ENCODE results near the gene AURKA.
A peak's percentile ranks its signal among the peaks of the same experiment; 100 is the strongest.
"Not testable (repeated sequence)": the region's sequence is repeated elsewhere in the genome, so short reads cannot be mapped to it uniquely, and the experiment has no call there.

Gene AURKA

DNA sequence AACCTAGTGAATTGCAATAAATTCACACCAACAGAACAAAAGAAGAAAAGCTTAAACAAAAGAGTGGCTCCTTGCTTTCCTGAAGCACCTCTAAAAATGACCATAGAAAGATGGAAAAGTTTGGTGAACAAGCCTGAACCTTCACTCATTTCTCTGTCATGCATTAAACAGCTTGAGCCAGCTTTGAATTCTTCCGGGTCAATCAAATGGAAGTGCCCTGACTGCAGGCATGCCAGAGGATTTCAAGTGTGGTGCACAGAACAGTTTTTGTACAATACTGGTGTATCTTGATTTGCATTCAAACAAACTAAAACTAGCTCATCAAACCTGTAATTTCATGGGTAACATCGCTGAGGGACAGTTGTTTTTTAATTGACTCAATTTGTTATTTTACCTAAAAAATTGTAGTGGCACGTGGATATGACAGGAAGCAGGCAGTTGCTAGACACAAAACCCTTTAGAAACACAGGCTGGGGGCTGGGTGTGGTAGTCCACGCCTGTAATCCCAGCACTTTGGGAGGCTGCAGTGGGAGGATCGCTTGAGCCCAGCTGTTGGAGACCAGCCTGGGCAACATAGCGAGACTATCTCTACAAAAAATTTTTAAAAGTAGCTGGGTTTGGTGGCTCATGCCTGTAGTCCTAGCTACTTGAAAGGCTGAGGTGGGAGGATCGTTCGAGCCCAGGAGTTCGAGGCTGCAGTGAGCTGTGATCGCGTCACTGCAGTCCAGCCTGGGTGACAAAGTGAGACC is 29.1 kb upstream of the AURKA start:
- DNase-seq: no peak

DNA sequence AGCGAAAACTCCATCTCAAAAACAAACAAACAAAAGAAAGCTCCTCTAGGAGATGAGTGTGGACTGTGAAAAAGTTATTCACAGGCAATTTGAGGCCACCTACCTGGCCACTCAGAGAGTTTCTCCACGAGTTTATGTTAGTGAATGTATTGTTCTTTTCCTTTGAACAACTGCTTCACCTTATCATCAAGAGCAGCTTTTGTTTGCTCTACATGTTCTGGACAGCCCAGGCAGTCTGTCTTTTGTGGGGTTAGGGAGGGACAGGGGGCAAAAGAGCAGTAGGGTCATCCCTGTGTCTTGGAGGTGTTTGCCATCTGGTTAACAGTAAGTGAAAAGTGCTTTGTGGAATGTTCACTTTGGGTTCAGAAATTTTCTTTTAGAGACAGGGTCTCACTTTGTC is 28.0 kb upstream of the AURKA start:
- no peak for DNase-seq

DNA sequence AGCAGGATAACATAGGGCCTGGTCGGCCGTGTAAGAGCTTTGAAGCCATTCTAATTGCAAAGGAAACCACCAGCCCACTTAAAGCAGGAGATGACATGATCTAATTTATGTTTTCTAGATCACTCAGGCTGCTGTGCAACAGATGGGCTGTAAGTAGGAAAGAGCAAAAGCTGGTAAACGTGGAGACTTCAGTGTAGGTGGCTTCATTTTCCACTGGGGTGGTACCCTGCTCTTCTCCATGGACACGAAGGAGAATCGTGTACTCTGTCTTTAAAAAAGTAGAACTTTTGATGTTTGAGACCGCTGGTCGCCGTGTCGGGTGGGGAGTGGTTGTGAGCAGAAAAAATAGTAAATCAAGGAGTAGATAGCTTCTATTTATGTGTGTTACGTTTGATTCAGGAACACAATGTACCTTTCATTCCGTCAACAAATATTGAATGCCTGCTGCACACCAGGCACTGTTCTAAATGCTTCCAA is 26.4 kb upstream of the AURKA start:
- no peak for DNase-seq

DNA sequence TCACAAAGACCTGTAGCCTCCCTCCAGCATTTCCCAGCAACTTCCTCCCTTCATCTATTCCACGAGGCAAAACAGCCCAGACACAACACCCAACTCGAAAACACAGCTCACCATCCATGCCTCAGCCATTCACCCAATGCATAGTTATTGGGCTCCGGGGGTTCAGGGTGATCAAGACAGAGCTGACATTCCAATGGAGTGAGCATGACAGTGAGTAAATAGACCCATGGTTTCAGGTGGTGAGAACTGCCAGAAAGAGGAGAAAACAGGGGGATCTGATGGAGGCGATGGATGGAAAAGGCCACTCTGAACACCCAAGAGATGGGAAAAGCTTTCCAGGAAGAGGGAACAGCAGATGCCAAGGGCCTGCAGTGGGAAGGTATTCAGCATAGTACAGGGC is 25.9 kb upstream of the AURKA start:
- DNase-seq: no peak

DNA sequence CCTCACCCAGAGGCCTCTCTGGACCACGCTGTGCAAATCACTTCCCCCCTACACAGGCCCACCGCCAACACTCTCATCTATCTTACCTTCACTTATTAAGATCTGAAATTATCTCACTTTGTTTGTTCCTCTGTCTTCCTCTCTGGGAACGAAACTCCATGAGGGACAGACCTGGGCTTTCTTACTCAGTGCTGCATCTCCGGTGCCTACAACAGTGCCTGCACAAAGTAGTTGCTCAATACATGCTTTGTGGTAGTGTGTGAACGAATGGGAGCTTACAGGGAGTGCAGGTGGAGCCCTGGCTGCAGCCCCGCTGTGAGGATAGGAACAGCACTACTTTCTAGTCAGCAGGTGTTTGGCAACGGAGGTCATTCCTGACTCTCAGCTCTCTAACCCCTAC is 25.4 kb upstream of the AURKA start:
- no peak for DNase-seq

DNA sequence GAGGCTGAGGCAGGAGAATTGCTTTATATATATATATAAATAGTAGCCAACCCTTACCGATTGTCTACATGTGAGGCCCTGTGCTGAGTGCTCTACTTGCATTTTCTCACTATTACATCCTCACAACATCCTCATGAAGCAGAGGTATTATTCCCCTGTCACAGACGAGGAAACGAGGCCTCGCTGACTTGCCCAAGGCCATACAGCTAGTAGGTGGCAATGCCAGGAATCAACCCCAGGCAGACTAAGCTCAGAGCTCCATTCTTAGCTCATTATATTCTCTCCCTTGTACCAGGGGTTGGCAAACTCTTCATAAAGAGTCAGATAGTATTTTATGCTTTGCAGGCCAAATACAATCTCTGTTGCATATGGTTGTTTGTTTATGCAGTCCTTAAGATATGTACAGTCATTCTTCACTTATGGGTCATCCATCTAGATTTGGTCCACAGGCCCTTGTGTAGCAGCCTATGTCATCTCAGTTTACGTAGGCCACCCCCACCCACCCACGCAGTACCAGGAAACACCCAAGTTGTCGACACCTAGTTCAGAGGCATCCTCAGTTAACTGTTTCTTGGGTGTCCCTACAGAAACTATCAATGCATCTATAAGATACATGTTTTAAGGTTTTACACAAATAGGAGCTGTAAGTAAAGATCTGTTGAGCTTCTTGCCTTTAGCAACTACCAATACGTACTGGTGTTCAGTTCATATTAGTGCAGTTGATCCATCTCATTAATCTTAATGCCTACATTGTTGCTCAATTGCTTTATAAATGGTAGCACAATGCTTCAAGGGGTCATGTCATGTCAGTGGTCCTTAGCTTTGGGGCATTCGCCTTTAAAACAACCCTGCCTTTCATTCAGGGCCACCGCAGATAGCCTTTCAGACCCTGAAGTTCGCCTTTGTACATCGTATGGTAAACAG is 23.1 kb upstream of the AURKA start:
- no peak for DNase-seq

DNA sequence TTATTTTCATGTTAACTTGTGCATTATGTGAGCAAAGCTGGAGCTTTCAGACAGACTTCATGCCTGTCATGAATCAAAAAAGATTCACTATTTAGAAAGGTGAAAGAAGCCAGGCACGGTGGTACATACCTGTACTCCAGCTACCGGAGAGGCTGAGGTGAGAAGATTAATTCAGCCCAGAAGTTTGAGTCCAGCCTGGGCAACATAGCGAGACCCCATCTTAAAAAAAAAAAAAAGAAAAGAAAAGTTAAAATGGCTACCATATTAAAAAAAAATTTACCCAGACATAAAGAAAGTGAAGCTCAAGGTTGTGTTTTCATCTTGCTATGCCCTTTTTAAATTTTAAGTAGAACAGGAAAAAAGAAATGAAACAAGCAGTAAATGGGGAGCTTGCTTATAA is 20.9 kb upstream of the AURKA start:
- no peak for DNase-seq

DNA sequence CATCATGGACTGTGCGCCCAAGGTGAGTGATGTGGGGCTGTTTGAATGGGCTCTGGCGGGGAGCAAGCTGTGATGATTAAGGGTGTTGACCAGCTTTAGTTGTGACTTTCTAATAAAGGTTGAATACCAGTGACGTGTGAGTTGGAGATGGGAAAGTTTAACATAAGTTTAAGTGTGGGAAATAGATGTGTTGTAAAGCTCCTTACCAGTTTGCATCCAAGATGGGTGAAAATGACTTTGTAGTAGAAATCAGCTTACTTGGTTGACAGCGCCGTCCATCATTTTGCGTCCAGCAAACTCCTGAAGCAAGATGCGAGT is 20.4 kb upstream of the AURKA start:
- DNase-seq: no peak

DNA sequence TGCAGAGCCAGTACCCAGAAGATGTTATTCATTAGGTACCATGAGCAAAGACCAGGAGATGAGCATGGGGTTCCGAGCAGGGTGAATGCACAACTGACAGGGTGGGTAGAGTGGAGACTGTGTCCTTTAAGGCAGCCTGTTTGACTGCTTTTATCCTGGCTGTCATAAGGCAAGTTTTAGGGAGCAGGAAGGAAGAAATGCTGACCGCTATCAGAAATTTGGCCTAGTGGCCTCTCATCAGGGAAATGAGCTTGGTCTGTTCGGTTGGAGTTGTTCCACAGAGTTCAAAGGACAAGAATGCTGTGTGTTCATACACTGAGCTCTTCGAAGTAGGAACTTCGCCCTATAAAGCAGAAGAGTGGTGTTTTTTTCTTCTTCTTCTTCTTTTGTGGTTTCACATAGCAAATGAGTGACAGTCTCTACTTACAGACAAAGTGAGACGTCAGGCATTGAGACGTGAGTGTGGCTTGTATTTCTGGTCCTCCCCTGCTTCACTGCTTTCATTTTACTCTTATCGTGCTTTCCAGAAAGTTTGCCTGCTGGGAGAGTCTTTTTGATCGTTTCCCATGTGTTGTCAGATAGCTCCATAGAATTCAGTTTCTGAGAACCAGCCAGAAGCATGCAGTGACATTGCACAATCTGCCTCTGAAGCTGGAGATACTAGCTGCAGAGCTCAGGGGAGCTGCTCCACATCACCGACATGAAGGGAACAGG is 19.9 kb upstream of the AURKA start, which contains the start of gene CASS4:
Gene CASS4, plus strand, starts transcription at position 502 of the 714 bp plus-strand sequence. Its CDS starts 199 bp downstream, at position 701.
- DNase-seq: no peak

DNA sequence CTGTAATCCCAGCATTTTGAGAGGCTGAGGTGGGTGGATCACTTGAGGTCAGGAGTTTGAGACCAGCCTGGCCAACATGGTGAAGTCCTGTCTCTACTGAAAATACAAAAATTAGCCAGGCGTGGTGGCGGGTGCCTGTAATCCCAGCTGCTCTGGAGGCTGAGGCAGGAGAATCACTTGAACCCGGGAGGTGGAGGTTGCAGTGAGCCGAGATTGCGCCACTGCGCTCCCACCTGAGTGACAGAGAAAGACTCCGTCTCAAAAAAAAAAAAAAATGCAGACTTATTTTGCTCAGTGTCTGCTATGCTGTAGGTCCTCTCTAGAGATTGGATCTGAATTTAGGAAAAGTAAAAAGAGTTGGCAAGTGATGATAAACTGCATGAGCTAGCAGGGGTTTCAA is 19.3 kb upstream of the AURKA start:
- DNase-seq: not testable (repeated sequence)

DNA sequence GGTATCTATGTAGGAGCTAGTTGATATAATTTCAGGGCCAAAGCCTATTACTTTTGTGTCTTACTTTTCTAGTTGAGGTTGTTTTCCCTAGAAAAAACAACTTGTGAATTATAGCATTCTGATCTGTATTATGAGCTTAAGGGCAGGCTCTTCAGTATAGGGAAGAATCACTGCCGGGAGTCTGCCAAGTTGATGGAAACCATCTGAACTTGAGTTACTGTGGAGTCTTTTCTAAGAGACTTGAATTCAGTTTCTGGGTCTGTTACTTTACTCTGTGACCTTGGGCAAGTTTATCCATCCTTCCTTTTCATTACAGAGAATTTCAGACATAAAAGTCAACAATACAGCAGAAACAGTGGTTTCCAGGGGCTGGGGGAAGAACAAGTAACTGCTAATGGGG is 17.9 kb upstream of the AURKA start:
- no peak for DNase-seq

DNA sequence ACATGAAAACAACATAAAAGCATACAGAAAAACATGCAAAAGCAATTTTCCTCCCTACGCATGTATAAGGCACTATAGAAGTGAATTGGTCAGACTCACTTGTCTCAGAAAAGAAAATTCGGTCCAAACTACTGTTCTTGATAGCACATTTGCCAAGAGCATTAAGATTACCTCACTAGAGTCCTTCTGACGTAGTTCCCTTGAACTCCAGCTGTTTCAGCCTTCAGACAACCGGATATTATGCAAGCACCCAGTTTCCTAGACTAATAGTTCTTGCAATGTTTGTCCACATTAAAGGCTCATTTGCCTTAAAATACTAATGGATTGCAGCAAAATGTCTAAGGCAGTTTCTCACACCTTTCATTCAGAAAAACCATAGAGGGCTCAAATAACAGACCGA is 17.5 kb upstream of the AURKA start:
- no peak for DNase-seq

DNA sequence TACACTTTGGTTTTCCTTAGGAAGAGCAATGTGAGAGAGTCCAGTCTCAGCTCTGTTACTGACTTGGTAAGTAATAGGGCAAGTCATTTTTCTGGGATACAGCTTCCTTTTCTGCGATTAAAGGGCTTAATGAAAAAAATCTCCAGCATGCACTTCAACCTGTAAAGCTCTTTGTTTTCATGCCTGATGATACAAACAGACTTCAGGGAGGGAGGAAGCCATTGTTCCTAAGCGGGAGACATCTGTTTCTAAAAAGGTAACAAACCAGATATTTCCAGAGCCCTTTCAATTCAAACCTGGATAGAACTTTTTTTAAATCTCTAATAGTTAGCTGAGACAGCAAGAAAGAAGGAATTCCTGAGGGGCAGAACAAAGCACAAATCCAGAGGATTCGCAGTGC is 14.9 kb upstream of the AURKA start:
- no peak for DNase-seq

DNA sequence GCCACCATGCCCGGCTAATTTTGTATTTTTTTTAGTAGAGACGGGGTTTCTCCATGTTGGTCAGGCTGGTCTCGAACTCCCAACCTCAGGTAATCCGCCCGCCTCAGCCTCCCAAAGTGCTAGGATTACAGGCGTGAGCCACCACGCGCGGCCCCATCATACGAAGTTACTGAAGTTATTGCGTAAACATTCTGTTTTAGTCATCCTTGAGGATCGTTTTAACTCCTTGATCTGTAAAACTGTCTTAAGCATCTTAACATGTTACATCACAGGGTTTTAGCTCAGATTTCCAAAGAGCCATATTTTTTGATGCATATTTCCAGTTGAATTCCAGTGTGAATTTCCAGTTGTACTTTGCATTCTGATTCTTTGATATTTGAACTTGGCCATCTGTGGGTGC is 13.3 kb upstream of the AURKA start:
- not testable (repeated sequence) for DNase-seq

DNA sequence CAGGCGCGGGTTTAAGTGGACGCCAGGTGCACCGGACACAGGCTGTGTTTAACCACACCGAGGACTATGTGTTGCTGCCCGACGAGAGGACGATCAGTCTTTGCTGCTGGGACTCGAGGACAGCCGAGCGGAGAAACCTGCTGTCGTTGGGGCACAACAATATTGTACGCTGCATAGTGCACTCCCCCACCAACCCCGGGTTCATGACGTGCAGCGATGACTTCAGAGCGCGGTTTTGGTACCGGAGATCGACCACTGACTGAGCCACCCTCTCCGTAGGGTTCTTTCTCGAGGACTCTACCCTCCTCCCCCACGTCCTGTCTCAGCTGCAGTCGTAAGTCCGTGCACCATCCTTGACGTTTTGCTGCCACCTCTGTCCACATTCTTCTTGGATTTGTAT is 11.4 kb upstream of the AURKA start:
- no peak for DNase-seq

DNA sequence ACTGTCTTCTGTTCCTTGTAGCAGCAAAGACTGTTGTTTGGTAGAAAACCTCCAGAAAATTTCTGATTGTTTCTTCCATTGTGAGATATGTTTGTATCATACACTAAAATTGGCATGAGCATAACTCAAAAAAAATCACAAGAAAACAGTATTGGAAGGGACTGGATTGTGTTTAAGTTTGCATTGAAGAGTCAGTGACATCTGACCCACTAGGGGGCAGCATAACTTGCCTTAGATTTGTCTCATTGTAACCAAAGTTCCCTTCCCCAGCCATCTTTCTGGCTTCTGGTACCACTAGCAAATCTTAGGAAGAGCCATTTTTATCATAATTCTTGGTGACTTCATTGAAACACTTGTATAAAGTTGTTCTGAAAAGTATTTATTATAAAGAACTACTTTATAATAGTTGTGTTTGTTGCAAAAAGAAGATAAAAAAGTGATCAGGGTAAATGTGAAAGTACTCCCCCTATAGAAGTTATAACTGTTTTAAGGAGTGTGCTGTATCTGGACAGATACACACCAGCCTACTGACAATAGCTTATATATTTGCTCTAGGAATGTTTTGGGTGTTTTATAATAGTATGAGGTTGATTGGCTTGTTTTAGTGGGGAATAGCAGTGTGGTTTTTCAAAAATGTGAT is 8.1 kb upstream of the AURKA start:
- peak; percentile 23 for DNase-seq

DNA sequence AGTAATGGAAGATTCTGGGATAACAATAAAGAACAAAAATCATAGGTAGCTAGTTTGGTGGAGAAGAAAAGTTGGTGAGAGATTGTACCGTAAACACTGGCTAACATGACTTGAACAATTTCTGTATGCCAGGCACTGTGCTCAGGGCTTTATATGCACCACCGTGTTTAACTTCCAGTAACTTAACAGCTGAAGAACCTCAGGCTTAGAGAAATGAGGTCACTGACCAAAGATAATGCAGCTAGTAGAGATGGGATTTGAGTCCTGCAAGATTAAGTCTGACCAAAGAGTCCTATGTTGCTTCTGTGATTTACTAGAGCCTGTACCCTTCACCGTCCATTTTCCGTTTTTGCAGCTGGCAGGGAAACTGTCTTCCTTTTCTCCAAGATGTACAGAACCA is 3.2 kb upstream of the AURKA start:
- no peak for DNase-seq

DNA sequence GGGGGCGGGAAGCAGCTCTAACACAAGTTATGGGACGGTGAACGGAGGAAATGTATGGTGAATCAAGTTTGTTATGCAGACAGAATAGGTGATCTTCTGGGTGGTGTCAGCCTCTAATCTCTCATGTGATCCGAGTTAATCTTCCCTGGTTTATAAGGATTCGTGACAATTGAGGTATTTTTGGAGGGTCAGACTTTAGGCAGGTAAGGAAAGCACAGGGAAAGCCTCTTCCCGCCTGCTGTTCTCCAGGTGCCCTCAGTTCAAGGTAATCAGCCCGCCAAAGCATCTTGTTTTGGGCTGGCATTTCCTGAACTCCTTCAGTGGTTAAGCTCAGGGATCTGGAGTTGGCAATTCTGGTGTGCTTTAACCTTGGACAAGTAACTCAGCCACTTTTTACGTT is 1.6 kb upstream of the AURKA start:
- no peak for DNase-seq

DNA sequence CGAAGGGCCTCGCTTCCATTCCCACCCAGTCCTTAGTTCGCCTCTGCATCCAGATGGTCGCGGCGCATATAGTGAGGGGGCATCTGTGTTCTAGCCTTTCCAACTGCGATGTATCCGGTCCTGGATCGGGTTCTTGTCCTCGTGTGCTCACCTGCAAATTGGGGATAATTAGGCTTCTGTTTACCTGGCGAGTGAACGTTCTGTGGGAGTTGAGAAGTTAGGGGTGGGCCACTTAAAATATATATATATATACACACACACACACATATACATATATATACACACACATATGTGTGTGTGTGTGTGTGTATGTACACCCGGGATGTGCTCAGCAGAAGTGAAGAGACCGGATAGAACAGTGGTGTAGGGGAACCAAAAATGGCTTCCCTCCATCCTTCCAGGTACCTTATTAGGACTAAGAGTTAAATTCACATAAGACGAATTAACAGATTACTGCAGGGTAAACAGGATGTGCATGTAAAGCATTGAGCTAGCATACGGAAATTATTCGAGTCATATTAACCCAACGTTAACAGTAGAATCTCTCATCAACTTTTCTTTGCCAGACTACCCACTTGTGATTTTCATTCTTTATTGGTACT is 967 bp upstream of the AURKA start:
- DNase-seq: peak; percentile 25

DNA sequence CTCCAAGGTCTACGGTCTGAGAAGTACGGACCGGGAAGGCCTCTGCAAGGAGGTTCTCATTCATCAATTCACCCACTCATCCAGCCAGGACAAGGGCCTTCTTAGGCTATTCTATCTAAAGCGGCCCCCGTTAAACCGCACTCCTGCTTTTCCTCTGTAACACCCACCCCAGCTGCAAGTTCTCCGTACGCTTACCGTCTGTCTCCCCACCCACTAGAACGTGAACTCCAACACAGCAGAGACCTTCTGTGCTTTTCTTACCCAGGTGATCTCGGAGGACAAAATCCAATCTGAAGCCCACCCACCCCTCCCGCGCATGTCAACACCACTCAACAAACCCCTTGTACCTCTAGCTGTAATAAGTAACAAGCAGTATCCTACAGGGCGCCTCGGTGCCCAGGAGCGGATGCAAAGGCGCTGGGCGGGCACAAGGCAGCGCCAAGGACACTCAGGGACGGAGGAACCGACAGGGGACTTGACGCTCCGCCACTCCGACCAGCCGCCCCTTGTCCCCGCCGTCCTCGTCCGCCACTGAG is 351 bp downstream of the AURKA start:
- DNase-seq: no peak

DNA sequence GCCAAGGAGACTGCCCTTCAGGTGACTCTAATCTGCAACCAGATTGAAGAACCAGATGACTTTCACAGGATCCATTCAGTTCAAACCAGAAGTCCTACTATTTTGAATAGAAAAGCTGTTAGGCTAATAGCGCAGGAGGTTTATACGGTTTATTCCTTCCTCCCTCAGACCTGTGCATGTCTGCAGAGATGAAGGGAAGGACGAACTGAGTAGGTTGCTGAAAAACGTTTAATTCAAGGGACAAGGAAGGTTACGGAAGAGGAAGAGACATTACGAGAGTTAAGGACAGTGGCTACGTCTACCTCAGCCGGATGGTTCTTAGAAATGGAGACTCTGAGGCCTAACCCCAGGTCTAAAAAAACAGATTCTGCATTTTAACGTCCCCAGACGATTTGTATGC is 978 bp downstream of the AURKA start:
- no peak for DNase-seq

DNA sequence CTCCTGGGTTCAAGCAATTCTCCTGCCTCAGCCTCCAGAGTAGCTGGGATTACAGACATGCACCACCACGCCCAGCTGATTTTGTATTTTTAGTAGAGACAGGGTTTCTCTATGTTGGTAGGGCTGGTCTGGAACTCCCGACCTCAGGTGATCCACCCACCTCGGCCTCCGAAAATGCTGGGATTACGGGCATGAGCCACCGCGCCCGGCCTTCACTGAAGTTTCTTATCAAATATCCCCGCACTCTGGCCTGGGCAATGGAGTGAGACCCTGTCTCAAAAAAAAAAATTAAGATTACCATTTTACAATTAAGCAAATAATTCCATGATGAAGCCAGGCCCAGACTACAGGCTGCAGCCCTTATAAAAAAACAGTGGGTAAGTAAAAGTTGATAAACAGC is 1.6 kb downstream of the AURKA start:
- DNase-seq: not testable (repeated sequence)

Data from NCI-H1105 treated with DMSO at 0.1 percent for 48 hours (cell line).